Pancreas (tissue), 10 donors: ENCODE results near the gene CD1D. TPM values are rescaled to one million over a fixed set of nuclear protein-coding genes. Genes with fewer than 3 reads are reported as not detected.

Experiments used
- ATAC-seq, 4 donors: fragments of 200-7000 bp; cut with Tn5 transposase; one replicate each; pipeline versions ENCODE4 v1.8.0 to v1.9.1; 2020; ENCODE audit warnings: mild to moderate bottlenecking in 4 of 4, moderate library complexity in 4 of 4
- DNase-seq, 6 donors: peaks; one replicate each; pipeline ENCODE4 v3.0.0-alpha.2; 2020
- FAIRE-seq: peaks from 2 replicates; lab custom pipeline; 2012; peaks lifted over from hg19 to GRCh38; lab: Jason Lieb, UNC
- H3K27ac ChIP-seq, 4 donors: fragments of 200-600 bp; sonication (generic); 1 replicate in 3 of 4; 2 replicates in 1 of 4; pipeline versions ENCODE4 v1.5.0 to v1.8.0; 2020
- H3K27me3 ChIP-seq, 4 donors: fragments of 200-600 bp; one replicate each; pipeline ENCODE4 v1.8.0; 2021
- H3K36me3 ChIP-seq, 3 donors: fragments of 200-600 bp; sonication (generic) in 1 of 3; one replicate each; pipeline versions ENCODE4 v1.5.0 to v1.8.0; 2020 to 2021
- H3K4me1 ChIP-seq, 3 donors: fragments of 200-600 bp; one replicate each; pipeline ENCODE4 v1.8.0; 2021
- H3K4me3 ChIP-seq, 4 donors: fragments of 200-600 bp; sonication (generic) in 2 of 4; one replicate each; pipeline versions ENCODE4 v1.5.0 to v1.8.0; 2020 to 2021
- H3K9me3 ChIP-seq, 4 donors: fragments of 200-600 bp; one replicate each; pipeline ENCODE4 v1.8.0; 2021
- WGBS, 2 donors: extraction: QIAGEN DNeasy Blood & Tissue Kit; methylation state at CpG; one replicate each; pipeline ENCODE4 v1.1.7; 2013; 5-methylcytosine and 5-hydroxymethylcytosine counted together
- intact Hi-C, 3 donors: fragments of 100-400 bp; cut with DNase I; formaldehyde crosslinking; loops; one replicate each; pipeline versions ENCODE4 v1.11.1 to v1.14.2; 2022
- polyA plus RNA-seq, 2 donors: library from polyadenylated mRNA; stranded (reverse); fragments of 200-250 nt; gene quantifications; one replicate each; pipeline ENCODE4 v1.2.3, GENCODE V29; 2013
- total RNA-seq, 6 donors: library from RNA; stranded (reverse); fragmentation: NEBNext Ultra II Directional in 4 of 6; extraction: Animal tissue kit (Norgen Biotek cat#: 25700) in 4 of 6; gene quantifications; one replicate each; pipeline versions ENCODE4 v1.2.1 to v1.2.4, GENCODE V29; 2021 to 2023
- TF ChIP-seq, protein P1 (sequence below), 4 donors: fragments of 200-600 bp; sonication (generic) in 3 of 4; IDR thresholded peaks; one replicate each; pipeline versions ENCODE4 v1.5.0 to v1.8.0; 2021; ENCODE audit warnings: antibody characterized with exemption in 4 of 4
- donor health status: healthy with polysubstance abuse.
- donor health status: DM: no; HTN: no; CAD: no; lungs with moderate emphysema.
- donor health status: DM: no; HTN: no; CAD: no.
- donor health status: control.
- donor health status: control.
- donor health status: Bipolar disorder and iron deficiency.
- donor health status: DM: yes; HTN: yes; CAD: no.
- donor health status: DM: no; HTN: no; CAD: no.
- donor health status: DM: no; HTN: no; CAD: no.
- donor health status: DM: yes; HTN: yes; CAD: no.

Gene CD1D
- total and polyA plus RNA-seq, 8 donors = 0.08 to 1.3 (median 0.69) TPM

DNA sequence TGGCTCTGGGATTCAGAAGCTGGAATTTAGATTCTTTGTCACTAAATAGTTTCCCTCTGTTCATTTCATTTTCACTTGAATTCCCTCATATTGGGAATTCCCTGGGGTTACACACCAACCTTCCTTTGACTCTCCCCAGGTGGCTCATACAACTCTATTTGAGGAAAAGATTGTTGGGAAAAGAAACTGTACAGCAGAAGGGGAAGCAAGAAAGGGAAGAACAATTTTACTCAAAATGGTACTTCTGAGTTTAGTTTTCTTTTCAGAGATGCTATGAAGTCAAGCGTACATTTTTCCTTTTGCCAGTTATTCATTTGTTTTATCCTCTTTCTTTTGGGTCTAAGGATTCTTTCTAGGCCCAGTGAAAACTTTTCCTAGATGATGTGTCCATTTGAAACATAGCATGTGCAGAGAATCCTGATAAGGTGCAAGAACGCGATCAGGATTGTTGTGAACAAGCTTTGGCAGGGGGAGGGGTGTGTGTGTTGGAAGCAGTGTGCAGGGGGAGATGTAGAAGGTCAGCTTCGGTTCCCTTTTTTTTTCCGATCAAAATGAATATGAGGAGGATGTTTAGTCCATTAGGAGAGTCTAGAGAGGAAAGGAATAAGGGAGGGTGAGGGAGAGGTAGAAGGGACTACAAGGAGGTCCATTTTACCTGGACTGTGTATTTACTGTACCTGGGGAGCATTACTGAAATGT is 26.8 kb upstream of the CD1D start:
- no peak overlapping the region for H3K4me3 ChIP-seq
- TF ChIP-seq, protein P1, sequence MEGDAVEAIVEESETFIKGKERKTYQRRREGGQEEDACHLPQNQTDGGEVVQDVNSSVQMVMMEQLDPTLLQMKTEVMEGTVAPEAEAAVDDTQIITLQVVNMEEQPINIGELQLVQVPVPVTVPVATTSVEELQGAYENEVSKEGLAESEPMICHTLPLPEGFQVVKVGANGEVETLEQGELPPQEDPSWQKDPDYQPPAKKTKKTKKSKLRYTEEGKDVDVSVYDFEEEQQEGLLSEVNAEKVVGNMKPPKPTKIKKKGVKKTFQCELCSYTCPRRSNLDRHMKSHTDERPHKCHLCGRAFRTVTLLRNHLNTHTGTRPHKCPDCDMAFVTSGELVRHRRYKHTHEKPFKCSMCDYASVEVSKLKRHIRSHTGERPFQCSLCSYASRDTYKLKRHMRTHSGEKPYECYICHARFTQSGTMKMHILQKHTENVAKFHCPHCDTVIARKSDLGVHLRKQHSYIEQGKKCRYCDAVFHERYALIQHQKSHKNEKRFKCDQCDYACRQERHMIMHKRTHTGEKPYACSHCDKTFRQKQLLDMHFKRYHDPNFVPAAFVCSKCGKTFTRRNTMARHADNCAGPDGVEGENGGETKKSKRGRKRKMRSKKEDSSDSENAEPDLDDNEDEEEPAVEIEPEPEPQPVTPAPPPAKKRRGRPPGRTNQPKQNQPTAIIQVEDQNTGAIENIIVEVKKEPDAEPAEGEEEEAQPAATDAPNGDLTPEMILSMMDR (IDR thresholded peaks at IDR 0.05) = no peak
- H3K9me3 ChIP-seq = no peaks in the 10 kb centered on the region
- ATAC-seq (no peak), FAIRE-seq (no peak), DNase-seq (no peak)
- WGBS, 2 donors = 47 to 66% methylated on average over 5 of the region's 5 CpGs
- intact Hi-C loops = no loop called here
- no peaks in the 10 kb centered on the region for H3K36me3 ChIP-seq
- no peak overlapping the region for H3K27ac ChIP-seq
- peaks cover 0 to 3% (median 0%) of the 10 kb centered on the region in 3 donors for H3K4me1 ChIP-seq
- no peaks in the 10 kb centered on the region for H3K27me3 ChIP-seq

DNA sequence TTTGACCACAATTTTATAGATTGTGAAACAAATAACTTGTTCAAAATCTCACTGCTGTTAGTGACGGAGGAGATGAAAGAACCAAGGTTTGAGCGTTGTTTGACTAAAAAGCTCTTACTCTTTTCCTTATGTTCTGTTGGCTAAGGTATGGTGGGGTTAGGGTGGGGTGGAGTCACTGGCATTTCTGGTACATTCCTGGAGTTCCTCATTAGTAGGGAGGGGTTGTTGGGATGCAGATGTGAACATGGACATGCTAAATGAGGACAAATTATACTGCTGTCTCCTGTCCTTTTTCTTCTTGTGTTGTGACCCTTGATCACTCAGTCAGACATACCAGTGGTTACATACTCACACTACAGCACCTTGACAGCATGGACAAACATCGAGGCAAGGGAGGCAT is 26.2 kb upstream of the CD1D start:
- H3K9me3 ChIP-seq = no peaks in the 10 kb centered on the region
- TF ChIP-seq, protein P1 (IDR thresholded peaks at IDR 0.05) = no peak
- DNase-seq (no peak), FAIRE-seq (no peak), ATAC-seq (no peak)
- H3K27ac ChIP-seq = no peak overlapping the region
- intact Hi-C loops = no loop called here
- 60 to 67% methylated on average over 3 of the region's 3 CpGs for WGBS, 2 donors
- H3K36me3 ChIP-seq = no peaks in the 10 kb centered on the region
- H3K27me3 ChIP-seq = no peaks in the 10 kb centered on the region
- no peak overlapping the region for H3K4me3 ChIP-seq
- H3K4me1 ChIP-seq = no peaks in the 10 kb centered on the region

DNA sequence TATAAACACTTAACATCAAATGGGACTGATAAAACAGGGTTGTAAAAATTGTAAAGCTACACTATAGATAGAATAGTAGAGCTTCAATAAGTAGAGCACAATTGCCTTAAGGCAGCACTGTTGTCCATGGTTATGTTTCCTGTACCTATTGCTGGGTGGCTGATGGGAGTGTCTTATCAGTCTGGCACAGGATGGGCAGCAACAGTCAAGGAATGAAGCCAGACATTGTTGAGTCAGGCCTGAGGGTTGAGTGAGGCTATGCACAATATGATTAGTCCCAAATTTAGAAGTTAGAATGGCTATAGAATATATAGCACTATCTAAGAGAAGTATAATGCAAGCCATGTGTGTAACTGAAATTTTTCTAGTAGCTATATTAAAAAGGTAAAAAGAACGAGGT is 25.0 kb upstream of the CD1D start:
- intact Hi-C loops = no loop called here
- Histone ChIP-seq H3K4me3 (no peak overlapping the region), H3K27me3 (no peaks in the 10 kb centered on the region), H3K36me3 (no peaks in the 10 kb centered on the region), H3K27ac (no peak overlapping the region), H3K9me3 (no peaks in the 10 kb centered on the region), H3K4me1 (no peaks in the 10 kb centered on the region)
- no peak for DNase-seq
- TF ChIP-seq, protein P1 (IDR thresholded peaks at IDR 0.05) = no peak
- 55 to 80% methylated on average over 1 of the region's 1 CpG for WGBS, 2 donors
- FAIRE-seq = no peak
- ATAC-seq = no peak

DNA sequence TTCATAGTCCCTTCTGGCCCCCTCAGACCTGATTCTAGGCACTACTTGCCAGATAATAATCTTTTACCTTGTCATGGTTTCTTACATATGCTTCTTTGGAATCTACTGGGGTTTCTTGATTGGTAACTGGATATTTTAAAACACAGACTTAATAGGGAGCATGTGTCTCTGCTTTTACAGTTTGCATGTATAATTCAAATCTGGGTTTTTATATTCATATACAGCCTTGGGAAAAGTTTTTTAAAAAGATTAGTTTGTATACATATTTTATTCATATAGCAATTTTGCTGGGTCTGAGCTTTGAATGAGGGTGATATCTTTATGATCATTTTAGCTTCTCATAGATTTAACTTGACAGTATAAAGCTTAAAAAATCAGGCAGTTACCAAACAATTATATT is 21.1 kb upstream of the CD1D start:
- Histone ChIP-seq H3K36me3 (no peaks in the 10 kb centered on the region), H3K9me3 (peaks cover 0 to 3% (median 0%) of the 10 kb centered on the region in 4 donors), H3K27me3 (no peaks in the 10 kb centered on the region), H3K27ac (no peak overlapping the region), H3K4me3 (no peak overlapping the region), H3K4me1 (no peaks in the 10 kb centered on the region)
- ATAC-seq = no peak
- TF ChIP-seq, protein P1 (IDR thresholded peaks at IDR 0.05) = no peak
- intact Hi-C loops = no loop called here
- no peak for DNase-seq
- no peak for FAIRE-seq

DNA sequence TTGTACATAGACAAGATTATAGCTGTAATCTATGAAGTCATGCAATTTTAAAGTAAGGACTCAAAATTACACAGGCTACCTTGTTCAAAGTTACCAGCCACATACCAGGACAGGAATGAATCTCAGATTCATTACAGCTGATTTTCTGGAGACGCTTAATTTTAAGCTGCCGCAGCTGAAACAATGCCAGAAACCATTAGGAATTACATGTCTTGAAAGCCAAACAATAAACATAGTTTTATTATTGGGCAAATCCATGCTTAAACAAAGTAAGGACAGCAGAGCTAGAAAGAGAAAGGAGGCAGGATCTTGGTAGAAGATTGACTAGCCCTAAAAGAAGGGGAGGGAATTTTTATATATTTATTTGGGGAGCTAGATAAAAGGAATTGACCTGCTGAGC is 19.2 kb upstream of the CD1D start:
- FAIRE-seq (no peak), DNase-seq (no peak), ATAC-seq (no peak)
- H3K27ac ChIP-seq = no peak overlapping the region
- no peaks in the 10 kb centered on the region for H3K36me3 ChIP-seq
- H3K9me3 ChIP-seq = peaks cover 0 to 3% (median 0%) of the 10 kb centered on the region in 4 donors
- no peaks in the 10 kb centered on the region for H3K4me1 ChIP-seq
- TF ChIP-seq, protein P1 (IDR thresholded peaks at IDR 0.05) = no peak
- intact Hi-C loops = no loop called here
- no peaks in the 10 kb centered on the region for H3K27me3 ChIP-seq
- WGBS, 2 donors = 44 to 45% methylated on average over 2 of the region's 2 CpGs
- H3K4me3 ChIP-seq = no peak overlapping the region
